ENCODE measurements around the gene OR13J1.
A peak's percentile ranks its signal among the peaks of the same experiment; 100 is the strongest.
"Not testable (repeated sequence)": the region's sequence is repeated elsewhere in the genome, so short reads cannot be mapped to it uniquely, and the experiment has no call there.

OR13J1 gene, protein sequence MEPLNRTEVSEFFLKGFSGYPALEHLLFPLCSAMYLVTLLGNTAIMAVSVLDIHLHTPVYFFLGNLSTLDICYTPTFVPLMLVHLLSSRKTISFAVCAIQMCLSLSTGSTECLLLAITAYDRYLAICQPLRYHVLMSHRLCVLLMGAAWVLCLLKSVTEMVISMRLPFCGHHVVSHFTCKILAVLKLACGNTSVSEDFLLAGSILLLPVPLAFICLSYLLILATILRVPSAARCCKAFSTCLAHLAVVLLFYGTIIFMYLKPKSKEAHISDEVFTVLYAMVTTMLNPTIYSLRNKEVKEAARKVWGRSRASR

DNA sequence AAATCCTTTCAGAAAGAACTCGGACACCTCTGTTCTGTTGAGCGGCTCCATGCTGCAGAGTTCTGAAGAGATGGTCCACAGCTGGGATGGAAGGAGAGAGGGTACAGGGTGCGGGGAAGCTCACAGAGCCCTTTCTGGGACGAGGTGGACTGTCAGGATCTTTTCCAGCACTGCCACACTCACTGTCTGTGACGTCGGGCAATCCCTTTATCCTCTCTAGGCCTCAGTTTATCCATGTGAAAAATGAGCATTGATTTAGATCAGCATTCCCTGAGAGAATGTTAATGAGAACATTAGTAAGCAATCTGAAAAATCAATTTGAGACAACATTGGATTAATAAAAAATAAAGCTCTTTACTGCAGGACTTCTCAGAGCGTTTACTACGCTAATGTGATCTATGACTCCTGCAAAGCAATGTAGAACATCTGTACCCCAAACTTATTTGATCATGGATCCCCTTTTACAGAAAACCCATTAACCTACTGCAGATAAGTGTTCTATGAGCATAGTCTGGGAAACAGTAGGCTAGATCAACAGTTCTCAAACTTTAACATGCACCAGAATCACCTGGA is at the start of gene OR13J1:
OR13J1 (minus strand) TSS at position 51 of the 573 bp plus-strand sequence; CDS start at position 51, 0 bp downstream.
- Mint-ChIP-seq H3K27ac (no peak within 1 kb of the TSS), H3K4me1 (ENCODE audit: low read depth) (no peaks in the 10 kb centered on the region), H3K9me3 (no peaks in the 10 kb centered on the region), H3K4me3 (no peak within 1 kb of the TSS), H3K27me3 (peaks cover 2% of the 10 kb centered on the region), H3K36me3 (ENCODE audit: low read depth) (no peaks in the 10 kb centered on the region)
- no peak for DNase-seq

DNA sequence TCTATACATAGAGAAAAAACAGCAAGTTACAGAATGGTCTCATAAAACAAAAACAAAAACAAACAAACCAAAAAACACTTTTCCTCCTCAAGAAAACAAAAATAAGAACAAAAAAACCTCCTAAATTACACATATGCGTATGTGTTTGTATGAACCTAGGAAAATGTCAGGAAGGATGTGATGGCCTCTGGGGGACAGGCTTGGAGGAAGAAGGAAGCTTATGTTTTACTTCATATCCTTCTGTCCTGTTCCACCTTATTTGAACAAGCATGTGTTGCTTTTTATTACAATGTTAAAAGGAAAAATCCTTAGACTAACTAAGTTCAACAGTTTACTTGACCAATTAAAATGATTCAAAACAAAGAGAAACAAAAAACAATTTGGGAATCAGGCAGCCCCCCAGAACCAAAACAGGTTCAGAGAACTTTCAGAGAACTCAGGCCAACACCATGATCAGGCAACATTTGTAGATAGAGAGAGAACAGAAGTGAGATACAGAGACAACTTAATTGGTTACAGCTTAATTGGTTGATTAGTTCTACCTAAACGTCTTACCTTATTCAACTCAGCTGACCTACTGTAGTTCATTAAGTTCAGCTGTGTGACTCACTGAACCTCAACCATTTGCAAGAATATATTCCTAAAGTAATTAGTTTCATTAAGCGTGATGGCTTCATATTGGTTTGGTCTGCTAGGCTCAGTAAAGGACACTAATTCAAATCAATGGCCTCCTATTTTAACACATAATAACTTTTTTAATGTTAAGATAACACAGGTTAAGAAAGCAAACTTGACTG is 49.2 kb upstream of the OR13J1 start:
- Mint-ChIP-seq H3K27ac (no peak overlapping the region), H3K36me3 (ENCODE audit: low read depth) (no peaks in the 10 kb centered on the region), H3K9me3 (no peaks in the 10 kb centered on the region), H3K27me3 (no peaks in the 10 kb centered on the region), H3K4me1 (ENCODE audit: low read depth) (peaks cover 24% of the 10 kb centered on the region), H3K4me3 (no peak overlapping the region)
- DNase-seq, result no peak

DNA sequence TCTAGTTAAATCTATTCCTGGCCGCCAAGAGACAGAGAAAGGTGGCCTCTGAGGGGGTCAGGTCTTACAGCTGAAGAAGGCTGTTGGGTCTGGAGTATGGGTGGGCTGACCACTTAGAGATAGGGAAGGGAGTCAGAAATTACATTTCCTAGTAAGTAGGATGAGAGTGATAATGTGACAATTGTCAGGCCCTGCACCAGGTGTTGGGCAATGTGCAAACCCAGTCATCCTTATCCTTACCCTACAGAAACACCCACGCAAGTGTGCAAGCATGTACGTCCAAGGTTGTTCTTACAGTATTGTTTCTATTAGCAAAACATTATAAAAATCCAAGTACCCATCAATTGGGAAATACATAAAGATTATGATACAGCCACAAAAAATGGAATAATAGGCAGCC is 48.6 kb upstream of the OR13J1 start:
- Mint-ChIP-seq H3K36me3 (ENCODE audit: low read depth) (no peaks in the 10 kb centered on the region), H3K4me1 (ENCODE audit: low read depth) (peaks cover 18% of the 10 kb centered on the region), H3K27ac (no peak overlapping the region), H3K27me3 (no peaks in the 10 kb centered on the region), H3K9me3 (no peaks in the 10 kb centered on the region), H3K4me3 (no peak overlapping the region)
- DNase-seq, result no peak

DNA sequence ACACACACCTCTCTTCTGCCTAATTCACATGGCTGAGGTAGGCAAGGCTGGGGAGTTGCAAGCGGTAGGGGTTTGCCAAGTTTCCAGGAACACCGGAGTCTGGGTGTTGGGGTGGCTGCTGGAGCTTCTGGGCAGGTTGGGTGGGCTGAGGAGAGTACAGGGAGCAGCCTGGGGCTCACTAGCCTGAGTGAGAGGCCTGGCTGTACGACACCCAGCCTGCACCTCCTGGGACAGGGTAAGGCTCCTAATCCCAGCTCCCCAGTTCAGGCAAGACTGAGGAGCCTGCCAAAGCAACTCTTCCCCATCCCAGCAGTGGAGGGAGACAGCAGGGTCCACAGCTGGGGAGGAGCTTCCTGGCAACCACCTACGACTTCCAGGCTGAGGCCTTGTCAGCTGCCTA is 47.1 kb upstream of the OR13J1 start:
- peaks cover 7% of the 10 kb centered on the region for H3K4me1 Mint-ChIP-seq (ENCODE audit: low read depth)
- H3K27me3 Mint-ChIP-seq, result no peaks in the 10 kb centered on the region
- no peak overlapping the region for H3K4me3 Mint-ChIP-seq
- H3K36me3 Mint-ChIP-seq (ENCODE audit: low read depth), result no peaks in the 10 kb centered on the region
- H3K9me3 Mint-ChIP-seq, result no peaks in the 10 kb centered on the region
- no peak for DNase-seq
- H3K27ac Mint-ChIP-seq, result no peak overlapping the region

DNA sequence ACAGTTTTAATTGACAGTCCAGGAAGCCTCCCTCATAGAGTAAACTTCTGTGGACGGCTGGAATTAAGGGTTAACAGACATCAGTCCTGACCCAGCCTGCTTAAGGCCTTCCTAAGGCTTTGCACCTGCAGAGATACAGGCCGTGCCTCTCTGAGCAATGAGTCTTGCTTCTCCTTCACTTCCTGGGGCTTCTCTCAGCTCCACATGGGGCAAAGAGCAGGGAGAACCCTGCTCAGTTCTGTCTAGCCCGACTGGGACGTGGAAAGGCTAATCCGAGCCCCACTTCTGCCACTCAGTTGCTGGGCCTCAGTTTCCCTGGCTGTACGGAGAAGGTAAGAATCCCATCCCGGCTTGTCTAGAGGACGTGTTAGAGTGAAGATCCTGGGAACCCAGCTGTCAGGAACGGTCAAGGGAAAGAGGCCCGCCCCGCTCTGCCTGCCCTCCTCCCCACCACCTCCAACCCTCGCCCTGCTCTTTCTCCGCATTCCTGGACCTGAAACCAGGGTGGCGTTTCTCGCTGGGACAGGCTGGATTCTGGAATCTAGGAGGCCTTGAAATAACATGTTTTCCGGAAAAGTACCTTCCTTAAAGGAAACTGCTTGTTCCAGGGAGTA is 45.6 kb upstream of the OR13J1 start:
- no peaks in the 10 kb centered on the region for H3K9me3 Mint-ChIP-seq

DNA sequence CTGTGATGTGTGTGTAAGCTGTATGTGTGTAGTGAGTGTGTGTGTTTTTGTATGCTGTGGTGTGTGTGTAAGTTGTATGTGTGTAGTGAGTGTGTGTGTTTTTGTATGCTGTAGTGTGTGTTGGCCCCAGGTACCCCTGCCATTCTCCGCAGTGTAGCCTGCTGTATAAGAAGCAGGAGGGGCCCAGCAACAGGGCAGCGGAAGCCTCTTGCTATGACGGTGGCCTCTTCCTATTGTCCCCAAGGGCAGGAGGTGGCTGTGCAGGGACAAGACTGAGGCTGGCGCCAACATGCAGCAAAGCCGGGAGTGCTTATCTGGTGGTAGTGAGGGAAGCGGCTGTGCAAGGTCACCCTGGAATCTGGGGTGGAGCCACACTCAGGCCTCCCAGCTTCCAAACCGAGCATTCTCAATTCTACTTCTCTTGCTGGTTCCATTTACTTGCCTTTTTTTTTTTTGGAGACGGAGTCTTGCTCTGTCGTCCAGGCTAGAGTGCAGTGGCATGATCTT is 44.2 kb upstream of the OR13J1 start:
- H3K4me3 Mint-ChIP-seq, result no peak overlapping the region
- H3K9me3 Mint-ChIP-seq, result no peaks in the 10 kb centered on the region
- DNase-seq, result peak; percentile 34
- peaks cover 29% of the 10 kb centered on the region for H3K4me1 Mint-ChIP-seq (ENCODE audit: low read depth)
- no peak overlapping the region for H3K27ac Mint-ChIP-seq
- H3K36me3 Mint-ChIP-seq (ENCODE audit: low read depth), result no peaks in the 10 kb centered on the region
- no peaks in the 10 kb centered on the region for H3K27me3 Mint-ChIP-seq

More for the DNA sequence above, 45.6 kb upstream of the OR13J1 start:
- no peak for DNase-seq
- no peaks in the 10 kb centered on the region for H3K36me3 Mint-ChIP-seq (ENCODE audit: low read depth)
- H3K27ac Mint-ChIP-seq, result no peak overlapping the region
- H3K4me1 Mint-ChIP-seq (ENCODE audit: low read depth), result peaks cover 19% of the 10 kb centered on the region
- H3K4me3 Mint-ChIP-seq, result no peak overlapping the region
- no peaks in the 10 kb centered on the region for H3K27me3 Mint-ChIP-seq

DNA sequence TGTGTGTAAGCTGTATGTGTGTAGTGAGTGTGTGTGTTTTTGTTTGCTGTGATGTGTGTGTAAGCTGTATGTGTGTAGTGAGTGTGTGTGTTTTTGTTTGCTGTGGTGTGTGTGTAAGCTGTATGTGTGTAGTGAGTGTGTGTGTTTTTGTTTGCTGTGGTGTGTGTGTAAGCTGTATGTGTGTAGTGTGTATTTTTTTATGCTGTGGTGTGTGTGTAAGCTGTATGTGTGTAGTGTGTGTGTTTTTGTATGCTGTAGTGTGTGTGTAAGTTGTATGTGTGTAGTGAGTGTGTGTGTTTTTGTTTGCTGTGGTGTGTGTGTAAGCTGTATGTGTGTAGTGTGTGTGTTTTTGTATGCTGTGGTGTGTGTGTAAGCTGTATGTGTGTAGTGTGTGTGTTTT is 43.2 kb upstream of the OR13J1 start:
- H3K27me3 Mint-ChIP-seq, H3K27ac Mint-ChIP-seq: not testable (repeated sequence)

DNA sequence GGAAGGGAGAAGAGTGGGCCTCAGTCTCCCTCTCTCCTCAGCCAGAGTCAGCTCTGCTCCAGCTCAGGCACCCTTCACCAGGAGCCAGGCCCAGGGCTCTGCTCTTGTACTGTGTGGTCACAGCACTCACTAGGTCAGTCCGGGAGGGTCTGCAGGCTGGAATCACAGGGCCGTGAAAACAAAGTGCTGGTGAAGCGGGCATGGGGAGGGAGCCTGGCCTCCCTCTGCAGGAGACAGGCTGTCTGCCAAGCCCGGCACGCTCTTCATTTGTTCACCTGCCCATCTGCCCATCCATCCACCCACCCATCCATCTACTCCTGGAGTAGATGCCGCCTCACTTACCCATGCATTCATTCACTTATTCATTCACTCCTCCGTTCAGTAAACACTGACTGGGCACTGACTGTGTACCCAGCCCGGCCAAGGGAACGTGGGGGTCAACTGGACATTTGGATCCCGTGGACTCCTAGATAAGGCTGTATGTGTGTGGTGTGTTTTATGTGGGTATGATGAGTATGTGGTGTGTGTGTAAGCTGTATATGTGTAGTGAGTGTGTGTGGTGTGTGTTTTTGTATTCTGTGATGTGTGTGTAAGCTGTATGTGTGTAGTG is 42.7 kb upstream of the OR13J1 start:
- no peak for DNase-seq
- no peak overlapping the region for H3K27ac Mint-ChIP-seq
- H3K4me1 Mint-ChIP-seq (ENCODE audit: low read depth), result peaks cover 41% of the 10 kb centered on the region
- no peaks in the 10 kb centered on the region for H3K9me3 Mint-ChIP-seq
- no peaks in the 10 kb centered on the region for H3K27me3 Mint-ChIP-seq
- no peaks in the 10 kb centered on the region for H3K36me3 Mint-ChIP-seq (ENCODE audit: low read depth)
- no peak overlapping the region for H3K4me3 Mint-ChIP-seq

More for the DNA sequence above, 43.2 kb upstream of the OR13J1 start:
- not testable (repeated sequence) for H3K36me3 Mint-ChIP-seq (ENCODE audit: low read depth); H3K4me3 Mint-ChIP-seq; H3K9me3 Mint-ChIP-seq; DNase-seq
- peaks cover 36% of the 10 kb centered on the region for H3K4me1 Mint-ChIP-seq (ENCODE audit: low read depth)

DNA sequence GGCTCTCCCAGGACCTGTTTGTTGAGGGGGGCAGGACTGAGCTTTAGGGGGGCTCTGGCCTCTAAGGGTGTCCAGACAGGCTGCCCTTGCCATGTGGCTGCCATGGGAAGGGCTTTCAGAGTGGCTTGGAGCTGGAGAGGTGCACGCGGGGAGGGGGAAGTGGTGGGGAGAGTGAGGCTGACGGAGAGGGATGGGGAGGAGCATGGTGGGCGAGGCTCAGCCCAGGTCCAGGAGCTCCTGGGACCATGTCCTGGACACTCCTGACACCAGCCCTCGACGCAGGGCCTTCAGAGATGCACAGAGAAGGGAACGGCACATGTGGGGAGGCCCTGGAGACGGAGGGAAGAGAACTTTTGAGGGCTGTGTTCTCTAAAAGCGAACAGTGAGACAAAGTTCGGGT is 41.5 kb upstream of the OR13J1 start:
- H3K4me3 Mint-ChIP-seq, result no peak overlapping the region
- H3K27me3 Mint-ChIP-seq, result no peaks in the 10 kb centered on the region
- H3K36me3 Mint-ChIP-seq (ENCODE audit: low read depth), result no peaks in the 10 kb centered on the region
- no peaks in the 10 kb centered on the region for H3K9me3 Mint-ChIP-seq
- peaks cover 50% of the 10 kb centered on the region for H3K4me1 Mint-ChIP-seq (ENCODE audit: low read depth)
- DNase-seq, result no peak
- no peak overlapping the region for H3K27ac Mint-ChIP-seq

DNA sequence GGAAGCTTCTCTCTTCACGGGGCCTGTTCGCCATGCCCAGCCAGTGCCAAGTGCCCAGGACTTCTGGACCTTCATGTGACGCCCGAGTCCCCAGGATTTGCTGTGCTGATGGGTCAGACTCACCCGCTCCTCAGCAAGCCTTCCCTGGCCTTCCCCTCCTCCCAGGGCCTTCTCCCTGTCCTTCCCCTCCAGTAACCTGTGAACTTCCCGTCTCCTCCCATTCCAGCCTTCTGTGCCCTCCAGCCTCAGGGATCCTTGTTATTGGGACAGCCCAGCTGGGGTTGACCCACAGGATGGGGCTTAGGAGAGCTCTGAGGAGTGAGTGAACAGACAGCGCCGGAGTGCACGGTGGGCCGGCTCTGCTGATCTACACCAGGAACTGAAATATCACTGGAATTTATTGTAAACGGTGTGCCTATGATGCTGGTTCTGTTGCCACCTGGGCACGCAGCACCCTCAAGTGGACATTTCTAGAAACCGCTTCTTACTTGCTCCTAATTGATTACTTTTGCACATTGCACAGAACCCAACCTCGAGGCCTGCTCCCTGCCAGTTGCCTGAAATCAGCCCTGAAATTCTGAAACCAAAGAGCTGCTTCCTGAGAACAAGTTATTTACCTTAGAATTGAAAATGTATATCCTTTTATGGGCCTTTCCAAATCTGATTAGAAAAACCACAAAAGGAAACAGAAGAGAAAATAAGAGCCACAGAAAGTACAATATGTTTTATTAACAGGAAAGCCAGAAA is 40.6 kb upstream of the OR13J1 start:
- Mint-ChIP-seq H3K27me3 (no peaks in the 10 kb centered on the region), H3K9me3 (no peaks in the 10 kb centered on the region), H3K4me1 (ENCODE audit: low read depth) (peaks cover 52% of the 10 kb centered on the region), H3K36me3 (ENCODE audit: low read depth) (no peaks in the 10 kb centered on the region), H3K27ac (peak overlapping the region; percentile 92), H3K4me3 (no peak overlapping the region)
- DNase-seq, result peak; percentile 52

DNA sequence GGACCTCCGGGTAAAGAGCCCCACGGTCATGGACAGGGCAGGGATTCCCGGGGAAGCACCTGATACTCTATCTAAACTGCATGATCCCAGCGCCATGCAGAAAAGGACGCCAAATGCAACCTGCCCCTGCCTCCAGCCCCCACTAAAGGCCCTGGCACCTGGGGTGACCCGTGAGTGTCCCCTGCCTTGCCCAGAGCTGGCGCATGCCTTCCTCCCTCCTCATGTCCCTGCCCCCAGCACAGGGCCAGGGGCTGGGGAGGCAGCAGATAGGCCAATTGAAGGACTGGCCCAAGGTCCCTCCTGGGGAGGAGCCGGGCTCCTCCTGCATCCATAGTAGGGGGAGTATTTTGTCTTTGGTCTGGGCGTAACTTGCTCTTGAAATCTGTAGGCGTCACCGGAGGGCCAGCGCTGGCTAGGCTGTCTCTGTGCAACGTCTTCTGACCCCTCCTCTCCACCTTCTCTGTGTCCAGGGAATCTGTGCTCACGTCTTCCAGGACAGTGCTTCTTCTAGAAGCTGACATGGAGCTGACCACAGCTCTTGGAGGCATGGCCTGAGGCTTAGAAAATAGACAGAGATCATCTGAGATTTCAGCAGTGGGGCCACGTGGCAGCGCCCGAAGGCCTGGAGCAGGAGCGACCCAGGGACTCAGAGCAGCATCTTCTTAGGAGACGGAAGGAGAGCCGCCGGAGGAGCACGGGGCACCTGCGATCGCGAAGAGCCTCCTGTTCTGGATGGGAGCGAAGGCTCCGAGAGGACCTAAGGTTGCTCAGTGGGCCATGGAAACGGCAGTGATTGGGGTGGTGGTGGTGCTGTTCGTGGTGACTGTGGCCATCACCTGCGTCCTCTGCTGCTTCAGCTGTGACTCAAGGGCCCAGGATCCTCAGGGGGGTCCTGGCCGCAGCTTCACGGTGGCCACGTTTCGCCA is 39.7 kb upstream of the OR13J1 start:
- H3K27ac Mint-ChIP-seq, result peak overlapping the region; percentile 40
- no peaks in the 10 kb centered on the region for H3K36me3 Mint-ChIP-seq (ENCODE audit: low read depth)
- peaks cover 52% of the 10 kb centered on the region for H3K4me1 Mint-ChIP-seq (ENCODE audit: low read depth)
- DNase-seq, result no peak
- no peak overlapping the region for H3K4me3 Mint-ChIP-seq
- no peaks in the 10 kb centered on the region for H3K27me3 Mint-ChIP-seq
- H3K9me3 Mint-ChIP-seq, result no peaks in the 10 kb centered on the region

DNA sequence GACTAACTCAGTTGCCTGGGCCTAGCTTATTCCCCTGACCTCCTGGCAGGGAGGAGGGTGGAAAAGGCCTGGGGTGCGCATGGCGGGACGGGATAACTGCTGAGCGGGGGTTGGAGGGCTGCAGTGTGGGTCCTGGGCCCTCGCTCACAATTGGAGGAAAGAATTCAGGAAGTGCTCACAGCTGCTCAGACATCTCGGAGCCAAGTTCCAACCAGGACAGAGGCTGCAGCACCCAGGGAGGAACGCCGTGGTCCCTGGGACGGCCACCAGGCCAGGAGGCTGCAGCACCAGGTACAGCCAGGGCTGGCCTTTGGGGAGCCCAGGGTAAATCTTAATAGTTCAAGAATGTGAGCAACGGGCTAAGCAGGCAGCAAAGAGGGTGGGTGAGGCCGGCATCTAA is 39.1 kb upstream of the OR13J1 start, which contains the start of gene SPAAR:
SPAAR (plus strand) TSS at position 217 of the 400 bp plus-strand sequence. CDS start 974 bp downstream, outside the sequence.
- Mint-ChIP-seq H3K4me3 (no peak within 1 kb of the TSS), H3K27ac (peak within 1 kb of the TSS; percentile 57), H3K27me3 (no peaks in the 10 kb centered on the region), H3K9me3 (no peaks in the 10 kb centered on the region), H3K36me3 (ENCODE audit: low read depth) (no peaks in the 10 kb centered on the region), H3K4me1 (ENCODE audit: low read depth) (peaks cover 52% of the 10 kb centered on the region)
- DNase-seq, result no peak
